Measurements from ENCODE around the gene FOXO6. TPM values are rescaled to one million over a fixed set of nuclear protein-coding genes. Genes with fewer than 3 reads are reported as not detected.
"Not testable (repeated sequence)": the region's sequence is repeated elsewhere in the genome, so short reads cannot be mapped to it uniquely, and the experiment has no call there.

Gene FOXO6
- total RNA-seq, 1 experiment from 2014 or later, result 6.1 TPM

DNA sequence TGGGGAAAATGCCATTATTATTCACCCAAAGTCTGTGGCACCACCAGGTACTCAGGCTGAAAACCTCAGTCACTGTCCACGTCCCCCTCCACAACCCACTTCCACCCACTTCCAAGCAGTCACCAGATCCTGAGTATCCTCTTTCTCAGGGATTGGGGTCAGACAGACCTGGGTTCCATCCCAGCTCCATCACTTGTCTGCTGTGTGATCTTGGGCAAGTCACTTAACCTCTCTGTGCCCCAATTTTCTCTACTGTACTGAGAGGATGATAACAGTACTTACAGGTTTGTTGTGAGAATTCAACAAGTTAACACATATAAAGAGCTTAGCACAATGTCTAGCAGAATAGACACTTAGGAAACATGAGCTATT, 29.7 kb upstream of the FOXO6 start:
- Histone ChIP-seq H3K27me3 (replicated peaks; ENCODE audit: insufficient read depth, low read depth, low read length, poor library complexity) (no peaks in the 10 kb centered on the region), H3K4me3 (ENCODE audit: low read depth, low read length, poor library complexity, severe bottlenecking) (no peak overlapping the region), H3K4me1 (ENCODE audit: insufficient read depth, low read length, poor library complexity, severe bottlenecking) (no peaks in the 10 kb centered on the region), H3K27ac (ENCODE audit: low read depth, low read length, poor library complexity, severe bottlenecking) (no peak overlapping the region), H3K36me3 (ENCODE audit: insufficient read depth, low read length, poor library complexity, severe bottlenecking) (no peaks in the 10 kb centered on the region), H3K9me3 (ENCODE audit: low read depth, low read length, poor library complexity, severe bottlenecking) (no peaks in the 10 kb centered on the region)
- intact Hi-C loops (cut with micrococcal nuclease; ENCODE audit: unreplicated experiment), result no loop called here
- TF ChIP-seq, protein P1, sequence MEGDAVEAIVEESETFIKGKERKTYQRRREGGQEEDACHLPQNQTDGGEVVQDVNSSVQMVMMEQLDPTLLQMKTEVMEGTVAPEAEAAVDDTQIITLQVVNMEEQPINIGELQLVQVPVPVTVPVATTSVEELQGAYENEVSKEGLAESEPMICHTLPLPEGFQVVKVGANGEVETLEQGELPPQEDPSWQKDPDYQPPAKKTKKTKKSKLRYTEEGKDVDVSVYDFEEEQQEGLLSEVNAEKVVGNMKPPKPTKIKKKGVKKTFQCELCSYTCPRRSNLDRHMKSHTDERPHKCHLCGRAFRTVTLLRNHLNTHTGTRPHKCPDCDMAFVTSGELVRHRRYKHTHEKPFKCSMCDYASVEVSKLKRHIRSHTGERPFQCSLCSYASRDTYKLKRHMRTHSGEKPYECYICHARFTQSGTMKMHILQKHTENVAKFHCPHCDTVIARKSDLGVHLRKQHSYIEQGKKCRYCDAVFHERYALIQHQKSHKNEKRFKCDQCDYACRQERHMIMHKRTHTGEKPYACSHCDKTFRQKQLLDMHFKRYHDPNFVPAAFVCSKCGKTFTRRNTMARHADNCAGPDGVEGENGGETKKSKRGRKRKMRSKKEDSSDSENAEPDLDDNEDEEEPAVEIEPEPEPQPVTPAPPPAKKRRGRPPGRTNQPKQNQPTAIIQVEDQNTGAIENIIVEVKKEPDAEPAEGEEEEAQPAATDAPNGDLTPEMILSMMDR (conservative IDR thresholded peaks at IDR 0.05; ENCODE audit: low read depth, low read length), result no peak
- TF ChIP-seq EZH2 (IDR thresholded peaks at IDR 0.05; ENCODE audit: borderline replicate concordance, low read depth, low read length, poor library complexity, severe bottlenecking), result no peak
- CTCF ChIA-PET, result no interaction called here
- POLR2A ChIA-PET (ENCODE audit: low non-redundant PET), result no interaction called here
- DNase-seq (ENCODE audit: low spot score), result no peak
- BruUV-seq (replicated peaks), result no TSS peak

DNA sequence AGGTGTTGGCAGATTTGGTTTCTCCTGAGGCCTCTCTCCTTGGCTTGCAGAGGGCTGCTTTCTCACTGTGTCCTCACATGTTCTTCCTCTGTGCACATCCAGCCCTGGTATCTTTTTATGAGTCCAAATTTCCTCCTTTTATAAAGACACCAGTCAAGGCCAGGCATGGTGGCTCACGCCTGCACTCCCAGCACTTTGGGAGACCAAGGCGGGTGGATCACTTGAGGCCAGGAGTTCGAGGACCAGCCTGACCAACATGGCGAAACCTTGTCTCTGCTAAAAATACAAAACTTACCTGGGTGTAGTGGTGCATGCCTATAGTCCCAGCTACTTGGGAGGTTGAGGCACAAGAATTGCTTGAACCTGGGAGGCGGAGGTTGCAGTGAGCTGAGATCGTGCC, 29.1 kb upstream of the FOXO6 start:
- BruUV-seq (replicated peaks); POLR2A ChIA-PET (ENCODE audit: low non-redundant PET): not testable (repeated sequence)

DNA sequence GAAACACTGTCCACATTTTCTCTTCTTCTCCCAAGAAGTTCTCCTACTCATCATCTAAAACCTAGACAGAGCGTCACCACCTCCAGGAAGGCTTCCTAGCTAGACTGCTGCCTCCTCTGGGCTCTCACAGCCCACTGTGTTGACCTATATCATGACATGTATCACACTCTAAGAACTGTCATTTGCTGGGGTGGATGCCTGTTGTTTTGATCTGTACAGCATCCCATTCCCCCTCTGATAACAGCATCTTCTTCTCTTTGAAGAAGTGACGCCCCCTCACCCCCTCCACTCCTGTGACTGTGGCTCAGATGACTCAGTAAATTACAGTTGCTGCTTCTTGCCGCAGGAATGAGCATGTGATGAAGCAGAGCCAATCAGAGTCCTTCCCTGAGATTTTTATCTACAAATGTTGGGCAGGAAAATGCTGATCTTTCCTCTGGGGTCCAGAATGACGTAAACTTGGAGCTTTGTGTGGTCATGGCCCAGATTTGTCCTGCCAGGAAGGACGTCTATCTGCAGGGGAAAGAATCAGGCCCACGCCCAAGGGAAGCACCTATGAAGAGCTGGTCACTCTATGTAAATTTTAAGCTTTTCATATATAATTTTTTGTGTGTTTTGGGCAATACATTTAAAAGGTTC, 28.0 kb upstream of the FOXO6 start:
- ChIA-PET POLR2A (ENCODE audit: low non-redundant PET) (no interaction called here), CTCF (no interaction called here)
- intact Hi-C loops (cut with micrococcal nuclease; ENCODE audit: unreplicated experiment), result no loop called here
- Histone ChIP-seq H3K36me3 (ENCODE audit: insufficient read depth, low read length, poor library complexity, severe bottlenecking) (no peaks in the 10 kb centered on the region), H3K4me3 (ENCODE audit: low read depth, low read length, poor library complexity, severe bottlenecking) (no peak overlapping the region), H3K9me3 (ENCODE audit: low read depth, low read length, poor library complexity, severe bottlenecking) (no peaks in the 10 kb centered on the region), H3K4me1 (ENCODE audit: insufficient read depth, low read length, poor library complexity, severe bottlenecking) (no peaks in the 10 kb centered on the region), H3K27me3 (replicated peaks; ENCODE audit: insufficient read depth, low read depth, low read length, poor library complexity) (no peaks in the 10 kb centered on the region), H3K27ac (ENCODE audit: low read depth, low read length, poor library complexity, severe bottlenecking) (no peak overlapping the region)
- BruUV-seq (replicated peaks), result no TSS peak
- DNase-seq (ENCODE audit: low spot score), result peak; percentile 54
- TF ChIP-seq, protein P1 (conservative IDR thresholded peaks at IDR 0.05; ENCODE audit: low read depth, low read length), result no peak
- TF ChIP-seq EZH2 (IDR thresholded peaks at IDR 0.05; ENCODE audit: borderline replicate concordance, low read depth, low read length, poor library complexity, severe bottlenecking), result no peak

More for the DNA sequence above, 29.1 kb upstream of the FOXO6 start:
- CTCF ChIA-PET; H3K36me3 ChIP-seq (ENCODE audit: insufficient read depth, low read length, poor library complexity, severe bottlenecking); H3K27me3 ChIP-seq (replicated peaks; ENCODE audit: insufficient read depth, low read depth, low read length, poor library complexity); DNase-seq (ENCODE audit: low spot score); H3K27ac ChIP-seq (ENCODE audit: low read depth, low read length, poor library complexity, severe bottlenecking); H3K4me1 ChIP-seq (ENCODE audit: insufficient read depth, low read length, poor library complexity, severe bottlenecking); H3K4me3 ChIP-seq (ENCODE audit: low read depth, low read length, poor library complexity, severe bottlenecking); H3K9me3 ChIP-seq (ENCODE audit: low read depth, low read length, poor library complexity, severe bottlenecking); intact Hi-C loops (cut with micrococcal nuclease; ENCODE audit: unreplicated experiment): not testable (repeated sequence)

DNA sequence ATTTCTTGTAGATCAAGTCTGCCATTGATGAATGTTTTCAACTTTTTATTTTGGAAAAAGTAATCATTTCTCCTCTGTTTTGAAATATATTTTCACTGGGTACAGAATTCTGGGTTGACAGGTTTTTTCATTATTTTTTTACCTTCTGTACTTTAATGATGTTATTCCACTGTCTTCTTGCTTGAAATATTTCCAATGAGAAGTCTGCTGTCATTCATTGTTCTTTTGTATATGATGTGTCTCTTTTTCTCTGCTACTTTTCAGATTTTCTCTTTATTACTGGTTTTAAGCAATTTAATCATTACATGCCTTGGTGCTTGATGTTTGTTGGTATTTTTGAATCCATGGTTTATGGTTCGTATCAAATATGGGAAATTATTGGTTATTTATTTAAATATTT, 22.4 kb upstream of the FOXO6 start:
- TF ChIP-seq, protein P1 (conservative IDR thresholded peaks at IDR 0.05; ENCODE audit: low read depth, low read length), result no peak
- no peak for TF ChIP-seq EZH2 (IDR thresholded peaks at IDR 0.05; ENCODE audit: borderline replicate concordance, low read depth, low read length, poor library complexity, severe bottlenecking)
- Histone ChIP-seq H3K9me3 (ENCODE audit: low read depth, low read length, poor library complexity, severe bottlenecking) (peaks cover 3% of the 10 kb centered on the region), H3K27ac (ENCODE audit: low read depth, low read length, poor library complexity, severe bottlenecking) (no peak overlapping the region), H3K4me1 (ENCODE audit: insufficient read depth, low read length, poor library complexity, severe bottlenecking) (peaks cover 7% of the 10 kb centered on the region), H3K4me3 (ENCODE audit: low read depth, low read length, poor library complexity, severe bottlenecking) (no peak overlapping the region), H3K36me3 (ENCODE audit: insufficient read depth, low read length, poor library complexity, severe bottlenecking) (no peaks in the 10 kb centered on the region), H3K27me3 (replicated peaks; ENCODE audit: insufficient read depth, low read depth, low read length, poor library complexity) (no peaks in the 10 kb centered on the region)
- DNase-seq (ENCODE audit: low spot score), result no peak
- ChIA-PET CTCF (no interaction called here), POLR2A (ENCODE audit: low non-redundant PET) (no interaction called here)
- intact Hi-C loops (cut with micrococcal nuclease; ENCODE audit: unreplicated experiment), result no loop called here
- no TSS peak for BruUV-seq (replicated peaks)
